Stimulated activated CD4-positive, alpha-beta T cell treated with anti-CD3 and anti-CD28 coated beads, TNF-alpha, amount 100 ng/mL, for 1 hour (primary cell): Measurements from ENCODE around the gene KSR1.

Experiments used
- DNase-seq, 3 donors: peaks; one replicate each; pipeline ENCODE4 v3.0.0-alpha.2; 2020; ENCODE audit warnings: low read depth in 3 of 3, low spot score in 1 of 3

The KSR1 gene

GRCh38 chr17:27603880-27604794 lies 147.9 kb downstream of the KSR1 start:
- DNase-seq = no peak

GRCh38 chr17:27605409-27605808 lies 149.2 kb downstream of the KSR1 start:
- DNase-seq = no peak

- DNase-seq = no peak
Measured at GRCh38 chr17:27607521-27608091, 151.4 kb downstream of the KSR1 start.

GRCh38 chr17:27608328-27609230 lies 152.3 kb downstream of the KSR1 start:
- DNase-seq = no peak

GRCh38 chr17:27609611-27610303 lies 153.5 kb downstream of the KSR1 start:
- no peak for DNase-seq

- no peak for DNase-seq
Measured at GRCh38 chr17:27610304-27610677, 154.0 kb downstream of the KSR1 start.

- no peak for DNase-seq
Measured at GRCh38 chr17:27612160-27612770, 156.0 kb downstream of the KSR1 start.

- no peak for DNase-seq
Measured at GRCh38 chr17:27613433-27613832, 157.2 kb downstream of the KSR1 start.

- no peak for DNase-seq
Measured at GRCh38 chr17:27615121-27615520, 158.9 kb downstream of the KSR1 start.

GRCh38 chr17:27616414-27616813 lies 160.2 kb downstream of the KSR1 start:
- no peak for DNase-seq

GRCh38 chr17:27618417-27618816 lies 162.2 kb downstream of the KSR1 start:
- DNase-seq = no peak

GRCh38 chr17:27620721-27621120 lies 164.5 kb downstream of the KSR1 start:
- no peak for DNase-seq

GRCh38 chr17:27621536-27621935 lies 165.3 kb downstream of the KSR1 start:
- DNase-seq = no peak

GRCh38 chr17:27621942-27622559 lies 165.8 kb downstream of the KSR1 start:
- no peak for DNase-seq

- DNase-seq = no peak
Measured at GRCh38 chr17:27622986-27623385, 166.7 kb downstream of the KSR1 start.

GRCh38 chr17:27623614-27624013 lies 167.4 kb downstream of the KSR1 start:
- no peak for DNase-seq

- no peak for DNase-seq
Measured at GRCh38 chr17:27624539-27624938, 168.3 kb downstream of the KSR1 start.

- DNase-seq = no peak
Measured at GRCh38 chr17:27625856-27626255, 169.6 kb downstream of the KSR1 start.

- no peak for DNase-seq
Measured at GRCh38 chr17:27627514-27627913, 171.3 kb downstream of the KSR1 start.

- DNase-seq = no peak
Measured at GRCh38 chr17:27628376-27628775, 172.1 kb downstream of the KSR1 start.
